Liver (tissue), 9 donors: ENCODE results near the gene KIF26B. TPM values are rescaled to one million over a fixed set of nuclear protein-coding genes. Genes with fewer than 3 reads are reported as not detected.
A peak's percentile ranks its signal among the peaks of the same experiment; 100 is the strongest.

Experiments
- DNase-seq: peaks from one replicate; pipeline ENCODE4 v3.0.0-alpha.2; 2017; ENCODE audit warnings: low spot score
- H3K27ac ChIP-seq, 2 donors: one replicate each; pipeline ENCODE4 v1.7.0; 2013; ENCODE audit warnings: inconsistent platforms in 2 of 2, low read length in 2 of 2, control low read depth in 1 of 2, low read depth in 1 of 2, mild to moderate bottlenecking in 1 of 2
- H3K27me3 ChIP-seq, 4 donors: one replicate each; pipeline versions ENCODE4 v1.6.1 to v1.7.0; 2013; ENCODE audit warnings: low read length in 3 of 4, inconsistent platforms in 1 of 4, mild to moderate bottlenecking in 1 of 4, moderate library complexity in 1 of 4; ENCODE audit not compliant: control insufficient read depth in 4 of 4, insufficient read depth in 4 of 4
- H3K36me3 ChIP-seq, 4 donors: one replicate each; pipeline versions ENCODE4 v1.6.1 to v1.7.0; 2013; ENCODE audit warnings: low read length in 3 of 4, mild to moderate bottlenecking in 3 of 4, low read depth in 1 of 4, moderate library complexity in 1 of 4; ENCODE audit not compliant: control insufficient read depth in 4 of 4, insufficient read depth in 3 of 4
- H3K4me1 ChIP-seq, 4 donors: one replicate each; pipeline versions ENCODE4 v1.6.1 to v1.7.0; 2013; ENCODE audit warnings: low read length in 3 of 4, mild to moderate bottlenecking in 3 of 4, moderate library complexity in 1 of 4; ENCODE audit not compliant: control insufficient read depth in 4 of 4, insufficient read depth in 4 of 4
- H3K4me3 ChIP-seq, 3 donors: one replicate each; pipeline versions ENCODE4 v1.6.1 to v1.7.0; 2013; ENCODE audit warnings: low read length in 3 of 3, control low read depth in 1 of 3, low read depth in 1 of 3, mild to moderate bottlenecking in 1 of 3
- H3K9ac ChIP-seq, 2 donors: one replicate each; pipeline ENCODE4 v1.7.0; 2013; ENCODE audit warnings: low read length in 2 of 2, mild to moderate bottlenecking in 2 of 2, moderate library complexity in 2 of 2, control low read depth in 1 of 2, low read depth in 1 of 2
- H3K9me3 ChIP-seq, 4 donors: one replicate each; pipeline versions ENCODE4 v1.6.1 to v1.7.0; 2013; ENCODE audit warnings: low read length in 3 of 4; ENCODE audit not compliant: control insufficient read depth in 4 of 4
- EGR1 ChIP-seq, 2 donors: IDR thresholded peaks; 2 replicates each; pipeline ENCODE4 v1.6.1; 2016 to 2018; ENCODE audit warnings: antibody characterized with exemption in 2 of 2, low read depth in 2 of 2
- FOXA1 ChIP-seq: IDR thresholded peaks from 2 replicates; pipeline ENCODE4 v1.6.1; 2016; ENCODE audit warnings: antibody characterized with exemption
- FOXA2 ChIP-seq: IDR thresholded peaks from 2 replicates; pipeline ENCODE4 v1.6.1; 2016; ENCODE audit warnings: antibody characterized with exemption
- HNF4A ChIP-seq, 2 donors: conservative IDR thresholded peaks; 2 replicates each; pipeline ENCODE4 v1.6.1; 2016; ENCODE audit warnings: antibody characterized with exemption in 2 of 2, mild to moderate bottlenecking in 2 of 2
- HNF4G ChIP-seq: IDR thresholded peaks from 2 replicates; pipeline ENCODE4 v1.6.1; 2016; ENCODE audit warnings: antibody characterized with exemption
- NR2F2 ChIP-seq: IDR thresholded peaks from 2 replicates; pipeline ENCODE4 v1.6.1; 2016; ENCODE audit warnings: antibody characterized with exemption
- RXRA ChIP-seq, 2 donors: IDR thresholded peaks; 2 replicates each; pipeline ENCODE4 v1.6.1; 2017 to 2018; ENCODE audit warnings: antibody characterized with exemption in 2 of 2, mild to moderate bottlenecking in 1 of 2
- TAF1 ChIP-seq: conservative IDR thresholded peaks from 2 replicates; pipeline ENCODE4 v1.6.1; 2016; ENCODE audit warnings: antibody characterized with exemption, mild to moderate bottlenecking
- YY1 ChIP-seq: IDR thresholded peaks from 2 replicates; pipeline ENCODE4 v1.6.1; 2016; ENCODE audit warnings: antibody characterized with exemption, mild to moderate bottlenecking
- WGBS: extraction: QIAGEN DNeasy Blood & Tissue Kit; methylation state at CpG from one replicate; pipeline ENCODE4 v1.1.7; 2013; 5-methylcytosine and 5-hydroxymethylcytosine counted together
- polyA plus RNA-seq, 2 donors: library from polyadenylated mRNA; stranded (reverse) in 1 of 2; unstranded in 1 of 2; fragments of 200-250 nt in 1 of 2; fragments of >200 nt in 1 of 2; fragmentation: Nextera tagmentation in 1 of 2; extraction: Ambion mirVana in 1 of 2; gene quantifications; one replicate each; pipeline versions ENCODE4 v1.2.1 to v1.2.3, GENCODE V29; 2013 to 2015
- total RNA-seq, 2 donors: library from RNA; depleted of rRNA; stranded (reverse); fragments of >200 nt; gene quantifications; one replicate each; pipeline ENCODE4 v1.2.3, GENCODE V29; 2014
- TF ChIP-seq, protein P1 (sequence below): IDR thresholded peaks from 2 replicates; pipeline ENCODE4 v1.6.1; 2016; ENCODE audit warnings: antibody characterized with exemption
- TF ChIP-seq, protein P2 (sequence below): IDR thresholded peaks from 2 replicates; pipeline ENCODE4 v1.6.1; 2016; ENCODE audit warnings: antibody characterized with exemption
- donor health status: healthy.
- donor health status: healthy.
- donor health status: healthy.
- donor health status: healthy.
- donor health status: healthy.

Gene KIF26B
- total and polyA plus RNA-seq, 4 donors: 0.10 to 1.7 (median 0.34) TPM

DNA sequence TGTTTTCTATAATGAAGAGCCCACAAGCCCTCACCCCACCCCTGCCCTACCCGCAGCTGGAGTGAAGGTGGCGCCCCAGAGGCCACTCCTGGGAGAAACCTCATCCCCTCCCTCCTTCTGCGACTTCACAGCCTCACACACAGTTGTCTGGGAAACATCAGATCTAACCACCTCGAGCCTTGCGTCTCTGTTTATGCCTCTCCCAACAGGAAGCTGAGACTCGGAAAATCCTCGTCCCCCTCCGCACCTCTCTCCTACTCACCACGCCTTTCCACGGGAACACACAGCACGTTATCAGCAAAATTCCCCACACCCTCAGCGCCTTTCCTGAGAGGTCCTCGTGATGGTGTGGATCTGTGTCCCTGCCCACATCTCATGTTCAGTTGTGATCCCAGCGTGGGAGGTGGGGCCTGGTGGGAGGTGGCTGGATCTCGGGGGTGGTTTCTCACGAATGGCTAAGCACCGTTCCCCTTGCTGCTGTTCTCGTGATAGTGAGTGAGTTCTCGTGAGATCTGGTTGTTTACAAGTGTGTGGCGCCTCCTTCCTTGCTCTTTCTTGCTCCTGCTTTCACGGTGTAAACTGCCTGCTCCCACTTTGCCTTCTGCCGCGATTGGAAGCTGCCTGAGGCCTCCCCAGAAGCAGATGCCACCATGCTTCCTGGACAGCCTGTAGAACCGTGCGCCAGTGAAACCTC, 190.6 kb downstream of the KIF26B start:
- TF ChIP-seq HNF4G: no peak
- no peak for TF ChIP-seq TAF1
- no peak for TF ChIP-seq EGR1 (IDR thresholded peaks at IDR 0.05; ENCODE audit: low read depth in 2 of 2)
- Histone ChIP-seq H3K27me3 (no peaks in the 10 kb centered on the region), H3K27ac (no peak overlapping the region), H3K36me3 (no peaks in the 10 kb centered on the region), H3K4me3 (no peak overlapping the region), H3K9me3 (no peaks in the 10 kb centered on the region), H3K4me1 (no peaks in the 10 kb centered on the region), H3K9ac (no peak overlapping the region)
- 82% methylated on average over 25 of the region's 25 CpGs for WGBS
- DNase-seq: no peak

DNA sequence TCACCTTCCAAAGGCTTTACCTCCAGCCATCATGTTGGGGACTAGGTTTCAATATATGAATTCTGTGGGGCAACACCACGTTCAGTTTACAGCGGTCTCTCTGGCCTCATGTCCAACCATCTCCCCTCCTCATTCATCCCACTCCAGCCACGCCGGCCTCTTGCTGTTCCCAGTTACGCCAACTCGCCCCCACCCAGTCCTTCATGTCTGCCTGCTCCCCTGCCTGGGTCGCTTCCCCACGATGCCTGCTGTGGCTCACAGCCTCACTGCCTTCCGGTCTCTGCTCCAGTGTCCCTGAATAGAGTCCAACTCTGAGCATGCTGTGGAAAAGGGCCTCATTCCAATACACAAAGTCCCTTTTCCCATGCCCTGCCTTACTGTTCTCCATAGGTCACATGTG, 193.8 kb downstream of the KIF26B start:
- no peaks in the 10 kb centered on the region for H3K27me3 ChIP-seq
- no peaks in the 10 kb centered on the region for H3K9me3 ChIP-seq
- H3K4me3 ChIP-seq: no peak overlapping the region
- no peaks in the 10 kb centered on the region for H3K4me1 ChIP-seq
- H3K9ac ChIP-seq: no peak overlapping the region
- WGBS: 87% methylated on average over 9 of the region's 9 CpGs
- DNase-seq: no peak
- no peak for TF ChIP-seq TAF1
- TF ChIP-seq HNF4G: no peak
- TF ChIP-seq NR2F2: peak; percentile 62
- no peak overlapping the region for H3K27ac ChIP-seq
- no peaks in the 10 kb centered on the region for H3K36me3 ChIP-seq

DNA sequence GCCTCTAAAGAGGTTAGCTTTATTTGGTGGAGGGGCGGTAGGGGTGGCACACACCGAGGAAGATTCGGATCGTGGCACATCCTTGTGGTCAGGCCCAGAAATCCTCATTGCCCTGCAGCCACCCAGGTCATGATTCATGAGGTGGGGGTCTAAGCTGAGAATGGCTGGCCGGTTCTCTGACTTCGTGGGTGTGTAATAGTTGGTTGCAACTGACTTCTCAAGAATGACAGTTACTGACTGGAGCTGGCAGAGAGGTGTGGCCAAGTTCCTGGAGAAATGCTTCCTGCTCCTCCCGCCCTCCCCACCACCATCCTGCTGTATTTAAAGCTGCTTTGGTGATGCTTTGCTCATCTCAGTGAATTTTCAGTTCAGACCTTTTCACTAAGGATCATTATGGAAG, 198.6 kb downstream of the KIF26B start:
- TF ChIP-seq FOXA2 (no peak), YY1 (no peak), FOXA1 (no peak), RXRA (IDR thresholded peaks at IDR 0.05) (no peak), HNF4A (conservative IDR thresholded peaks at IDR 0.05) (no peak), EGR1 (IDR thresholded peaks at IDR 0.05; ENCODE audit: low read depth in 2 of 2) (no peak)
- TF ChIP-seq, protein P1, sequence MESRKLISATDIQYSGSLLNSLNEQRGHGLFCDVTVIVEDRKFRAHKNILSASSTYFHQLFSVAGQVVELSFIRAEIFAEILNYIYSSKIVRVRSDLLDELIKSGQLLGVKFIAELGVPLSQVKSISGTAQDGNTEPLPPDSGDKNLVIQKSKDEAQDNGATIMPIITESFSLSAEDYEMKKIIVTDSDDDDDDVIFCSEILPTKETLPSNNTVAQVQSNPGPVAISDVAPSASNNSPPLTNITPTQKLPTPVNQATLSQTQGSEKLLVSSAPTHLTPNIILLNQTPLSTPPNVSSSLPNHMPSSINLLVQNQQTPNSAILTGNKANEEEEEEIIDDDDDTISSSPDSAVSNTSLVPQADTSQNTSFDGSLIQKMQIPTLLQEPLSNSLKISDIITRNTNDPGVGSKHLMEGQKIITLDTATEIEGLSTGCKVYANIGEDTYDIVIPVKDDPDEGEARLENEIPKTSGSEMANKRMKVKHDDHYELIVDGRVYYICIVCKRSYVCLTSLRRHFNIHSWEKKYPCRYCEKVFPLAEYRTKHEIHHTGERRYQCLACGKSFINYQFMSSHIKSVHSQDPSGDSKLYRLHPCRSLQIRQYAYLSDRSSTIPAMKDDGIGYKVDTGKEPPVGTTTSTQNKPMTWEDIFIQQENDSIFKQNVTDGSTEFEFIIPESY: no peak
- TF ChIP-seq, protein P2, sequence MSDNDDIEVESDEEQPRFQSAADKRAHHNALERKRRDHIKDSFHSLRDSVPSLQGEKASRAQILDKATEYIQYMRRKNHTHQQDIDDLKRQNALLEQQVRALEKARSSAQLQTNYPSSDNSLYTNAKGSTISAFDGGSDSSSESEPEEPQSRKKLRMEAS: no peak
- DNase-seq: no peak
- Histone ChIP-seq H3K9me3 (no peaks in the 10 kb centered on the region), H3K27ac (no peak overlapping the region), H3K4me3 (no peak overlapping the region), H3K27me3 (no peaks in the 10 kb centered on the region), H3K4me1 (no peaks in the 10 kb centered on the region), H3K36me3 (no peaks in the 10 kb centered on the region), H3K9ac (no peak overlapping the region)
- 87% methylated on average over 7 of the region's 7 CpGs for WGBS
